ENCODE data around the gene DIP2C.

GRCh38 chr10:649798-650440, 39.5 kb downstream of the DIP2C start:
- TF ChIP-seq CTCF (IDR thresholded peaks at IDR 0.05) (no peak), POLR2AphosphoS5 (IDR thresholded peaks at IDR 0.05) (peak; percentile 82 to 96 (median 92)), POLR2A (IDR thresholded peaks at IDR 0.05) (peak in 2 of 4 donors; percentile 57 to 73), EP300 (IDR thresholded peaks at IDR 0.05) (peak; percentile 98)

Measured in stomach (tissue), 4 donors.